GM12878 (cell line): Measurements from ENCODE around the gene C16orf92. TPM values are rescaled to one million over a fixed set of nuclear protein-coding genes. Genes with fewer than 3 reads are reported as not detected.

Experiments
- ATAC-seq: fragments of 200-7000 bp; cut with Tn5 transposase; 3 replicates; pipeline ENCODE4 v1.9.1; 2020; ENCODE audit warnings: mild to moderate bottlenecking, moderate library complexity
- BruUV-seq: library from RNA; stranded (reverse); fragments of 400-500 nt; replicated peaks from 2 replicates; lab custom pipeline; 2021; lab: Mats Ljungman, UMichigan
- CTCF ChIA-PET: fragments of 300-600 bp; sonication (Branson Sonifier 250); formaldehyde crosslinking; extraction: SDS; loops from one replicate; lab custom pipeline; 2021; ENCODE audit warnings: inconsistent platforms; lab: Yijun Ruan, JAX
- POLR2A ChIA-PET: fragments of 350-600 bp; formaldehyde crosslinking; extraction: SDS; loops from one replicate; lab custom pipeline; 2021; ENCODE audit warnings: inconsistent platforms; lab: Charles Lee
- RAD21 ChIA-PET: fragments of 300-600 bp; sonication (Branson Sonifier 250); formaldehyde crosslinking; loops from one replicate; lab custom pipeline; 2023; ENCODE audit warnings: antibody characterized with exemption; ENCODE audit not compliant: unreplicated experiment; lab: Charles Lee
- SMC1A ChIA-PET: fragments of 300-600 bp; sonication (Branson Sonifier 250); formaldehyde crosslinking; loops from one replicate; lab custom pipeline; 2023; ENCODE audit not compliant: unreplicated experiment, uncharacterized antibody; lab: Charles Lee
- DNase-seq: peaks from one replicate; pipeline ENCODE4 v3.0.0-alpha.2; 2011; ENCODE audit warnings: low read depth, low spot score
- FAIRE-seq: peaks from 3 replicates; lab custom pipeline; 2011; peaks lifted over from hg19 to GRCh38; lab: Jason Lieb, UNC
- H2AFZ ChIP-seq: 2 replicates; pipeline ENCODE4 v1.6.0; 2011; ENCODE audit warnings: low read depth, low read length, control low read depth; ENCODE audit not compliant: control insufficient read depth
- H3K27ac ChIP-seq: 2 replicates; pipeline ENCODE4 v1.5.1; 2011; ENCODE audit warnings: control low read depth; ENCODE audit not compliant: control insufficient read depth, insufficient read depth
- H3K27me3 ChIP-seq, 2 experiments: replicated peaks in 1 of 2; 2 replicates each; pipeline versions ENCODE4 v1.6.0 to v1.6.1; 2011; ENCODE audit warnings: low read length in 1 of 2; ENCODE audit not compliant: control insufficient read depth in 2 of 2, insufficient read depth in 2 of 2
- H3K36me3 ChIP-seq, 2 experiments: 2 replicates each; pipeline ENCODE4 v1.5.1; 2011; ENCODE audit warnings: low read length in 1 of 2; ENCODE audit not compliant: control insufficient read depth in 2 of 2, insufficient read depth in 2 of 2
- H3K4me1 ChIP-seq: 2 replicates; pipeline ENCODE4 v1.6.1; 2011; ENCODE audit warnings: mild to moderate bottlenecking, low read length, moderate library complexity, mixed read lengths; ENCODE audit not compliant: control insufficient read depth, insufficient read depth
- H3K4me2 ChIP-seq: 2 replicates; pipeline ENCODE4 v1.6.0; 2011; ENCODE audit warnings: control low read depth; ENCODE audit not compliant: control insufficient read depth, insufficient read depth
- H3K4me3 ChIP-seq: fragments of 200-600 bp; sonication (generic); 2 replicates; pipeline ENCODE4 v1.5.1; 2016
- H3K79me2 ChIP-seq: 2 replicates; pipeline ENCODE4 v1.6.0; 2011; ENCODE audit warnings: low read length; ENCODE audit not compliant: control insufficient read depth, insufficient read depth
- H3K9ac ChIP-seq: 2 replicates; pipeline ENCODE4 v1.8.0; 2011; ENCODE audit warnings: low read length, control low read depth, mixed read lengths; ENCODE audit not compliant: control insufficient read depth, insufficient read depth
- H3K9me3 ChIP-seq: replicated peaks from 3 replicates; pipeline ENCODE4 v1.5.1; 2011; ENCODE audit warnings: mild to moderate bottlenecking, low read length; ENCODE audit not compliant: control insufficient read depth, insufficient read depth
- H4K20me1 ChIP-seq: 2 replicates; pipeline ENCODE4 v1.6.0; 2011; ENCODE audit not compliant: control insufficient read depth, insufficient read depth
- ATF3 ChIP-seq: IDR thresholded peaks from 2 replicates; pipeline ENCODE4 v1.6.1; 2011; ENCODE audit warnings: low read depth, mild to moderate bottlenecking, low read length, moderate library complexity, borderline replicate concordance; ENCODE audit errors: extremely low read depth
- E2F8 ChIP-seq: fragments of 450-650 bp; IDR thresholded peaks from 2 replicates; pipeline ENCODE4 v1.6.1; 2018; ENCODE audit warnings: mild to moderate bottlenecking, low read depth, moderate library complexity; ENCODE audit not compliant: partially characterized antibody
- FOS ChIP-seq: IDR thresholded peaks from 3 replicates; pipeline ENCODE4 v1.6.1; 2011; ENCODE audit warnings: borderline replicate concordance; ENCODE audit not compliant: insufficient read length; ENCODE audit errors: extremely low read depth
- PAX8 ChIP-seq: fragments of 450-650 bp; IDR thresholded peaks from 2 replicates; pipeline ENCODE4 v1.6.1; 2017; ENCODE audit warnings: mild to moderate bottlenecking, moderate library complexity
- POLR2A ChIP-seq: IDR thresholded peaks from 2 replicates; pipeline ENCODE4 v1.6.1; 2011; ENCODE audit warnings: low read depth, mild to moderate bottlenecking, low read length
- RFX5 ChIP-seq: IDR thresholded peaks from 2 replicates; pipeline ENCODE4 v1.6.1; 2011; ENCODE audit warnings: low read depth, low read length, improper control_type of control experiment
- SMAD1 ChIP-seq: fragments of 450-650 bp; IDR thresholded peaks from 2 replicates; pipeline ENCODE4 v1.6.1; 2018; ENCODE audit warnings: mild to moderate bottlenecking, low read depth; ENCODE audit not compliant: partially characterized antibody
- SUZ12 ChIP-seq: fragments of 200-600 bp; sonication (generic); IDR thresholded peaks from one replicate; pipeline ENCODE4 v1.6.1; 2018; ENCODE audit warnings: antibody characterized with exemption, mild to moderate bottlenecking; ENCODE audit not compliant: unreplicated experiment
- TBL1XR1 ChIP-seq: IDR thresholded peaks from 2 replicates; pipeline ENCODE4 v1.6.1; 2012; ENCODE audit warnings: low read depth, low read length, improper control_type of control experiment
- TCF7 ChIP-seq: IDR thresholded peaks from 2 replicates; pipeline ENCODE4 v1.6.1; 2014; ENCODE audit warnings: antibody characterized with exemption, borderline replicate concordance
- WRNIP1 ChIP-seq: IDR thresholded peaks from 2 replicates; pipeline ENCODE4 v1.6.1; 2011; ENCODE audit warnings: low read depth, low read length, improper control_type of control experiment, borderline replicate concordance
- WGBS: methylation state at CpG from one replicate; pipeline ENCODE4 v1.1.6; 2016; ENCODE audit warnings: low lambda C conversion rate; ENCODE audit not compliant: insufficient replicate concordance, insufficient coverage; ENCODE audit errors: missing lambda C conversion rate; 5-methylcytosine and 5-hydroxymethylcytosine counted together
- in situ Hi-C: fragments of 300-500 bp; cut with MboI; formaldehyde crosslinking; loops from 9 replicates; pipeline ENCODE4 v1.14.3; 2018; ENCODE audit warnings: mixed read lengths
- intact Hi-C: fragments of 100-400 bp; cut with micrococcal nuclease; formaldehyde crosslinking; loops from one replicate; pipeline ENCODE4 v1.14.2; 2022; ENCODE audit not compliant: unreplicated experiment
- polyA plus RNA-seq, 11 experiments: library from polyadenylated mRNA; depleted of rRNA in 4 of 11; unstranded in 6 of 11; stranded (reverse) in 5 of 11; fragments of >200 nt; fragmentation: Nextera tagmentation in 4 of 11; fragmentation: Illumina TruSeq in 1 of 11; extraction: Ambion mirVana in 4 of 11; extraction: Trizol in 1 of 11; gene quantifications; 1 replicate in 1 of 11; 2 replicates in 10 of 11; pipeline versions ENCODE4 v1.2.1 to v1.2.3, GENCODE V29; 2011 to 2016; ENCODE audit warnings: inconsistent platforms in 2 of 11, missing spikeins in 2 of 11, low read depth in 1 of 11
- total RNA-seq, 4 experiments: library from RNA; depleted of rRNA in 3 of 4; stranded (reverse); fragments of >200 nt in 3 of 4; fragmentation: Illumina TruSeq in 1 of 4; extraction: Trizol in 1 of 4; gene quantifications; 2 replicates each; pipeline versions ENCODE4 v1.2.1 to v1.2.3, GENCODE V29; 2013 to 2021
- TF ChIP-seq, protein P1 (sequence below): fragments of 450-650 bp; IDR thresholded peaks from 2 replicates; pipeline ENCODE4 v1.6.1; 2017; ENCODE audit warnings: mild to moderate bottlenecking, moderate library complexity
- TF ChIP-seq, protein P2 (sequence below): IDR thresholded peaks from 2 replicates; pipeline ENCODE4 v1.6.1; 2011; ENCODE audit warnings: low read depth, low read length, improper control_type of control experiment, borderline replicate concordance

C16orf92 gene
- total and polyA plus RNA-seq, 10 of the 15 experiments (the other 5 are each of a cell fraction or from before 2014, with no cell fraction given) = not detected

DNA sequence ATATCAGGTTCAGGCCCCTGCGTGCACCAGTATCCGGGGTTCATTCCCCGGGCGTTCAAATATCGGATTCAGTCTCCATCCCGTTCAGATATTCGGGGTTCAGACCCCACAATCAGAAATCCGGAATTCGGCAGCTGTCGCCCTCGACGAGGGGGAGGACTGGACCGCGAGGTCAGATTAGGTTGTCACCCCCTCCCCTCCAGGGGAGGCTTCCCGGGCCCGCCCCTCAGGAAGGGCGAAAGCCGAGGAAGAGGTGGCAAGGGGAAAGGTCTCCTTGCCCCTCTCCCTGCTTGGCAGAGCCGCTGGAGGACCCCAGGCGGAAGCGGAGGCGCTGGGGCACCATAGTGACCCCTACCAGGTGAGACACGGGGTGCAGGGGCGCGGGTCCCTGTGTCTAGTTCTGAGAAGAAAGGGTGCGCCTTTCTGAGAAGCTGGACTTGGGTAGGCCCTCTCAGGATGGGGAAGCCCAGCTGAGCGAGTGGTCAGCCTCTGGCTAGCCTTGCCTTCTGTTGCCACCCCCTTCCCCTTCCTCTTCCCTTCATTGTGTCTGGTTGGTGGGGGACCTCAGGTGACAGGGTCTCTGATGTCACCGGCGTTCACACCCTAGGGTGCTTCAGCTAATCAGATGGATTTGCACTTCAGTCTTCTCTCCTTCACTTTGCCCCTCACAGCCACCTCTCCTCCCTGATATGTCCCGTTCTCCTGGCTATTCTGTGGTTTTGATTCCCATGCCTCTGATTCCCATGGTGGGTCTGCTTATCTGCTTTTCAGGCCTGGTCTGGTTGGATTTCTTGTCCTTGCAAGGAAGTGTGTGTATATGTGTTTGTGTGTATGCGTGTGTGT is 48.5 kb upstream of the C16orf92 start:
- BruUV-seq = no TSS peak
- RAD21 ChIA-PET = interaction anchor here (2.3 kb wide), 1 partner anchor 12 kb away, joined by 19 read pairs; the partner anchor contains the start of gene TMEM219
- Histone ChIP-seq H3K9me3 (no peaks in the 10 kb centered on the region; the same call in 2 of the 3 replicates), H3K27ac (peak overlapping the region; percentile 90), H3K4me2 (peak overlapping the region; percentile 91), H3K9ac (peak overlapping the region; percentile 86), H4K20me1 (no peaks in the 10 kb centered on the region), H3K36me3 (peaks cover 11 to 14% of the 10 kb centered on the region in 2 experiments), H3K79me2 (peaks cover 37% of the 10 kb centered on the region), H3K27me3 (no peaks in the 10 kb centered on the region), H3K4me3 (peak overlapping the region; percentile 99), H3K4me1 (peaks cover 9% of the 10 kb centered on the region), H2AFZ (no peak overlapping the region)
- ATAC-seq (peak; percentile 40), FAIRE-seq (no peak), DNase-seq (no peak)
- 1% methylated on average over 30 of the region's 31 CpGs for WGBS
- in situ Hi-C loops (no loop called here), intact Hi-C loops (no loop called here)
- SMC1A ChIA-PET = interaction anchor here (1.9 to 3.2 kb wide), 3 partner anchors 12 to 19 kb away, joined by 4 to 20 read pairs (median 11); partner anchors contain the start of gene TMEM219
- CTCF ChIA-PET = interaction anchor here (1.5 to 2.8 kb wide), 5 partner anchors 12 to 157 kb away, joined by 5 to 14 read pairs (median 8); partner anchors contain the start of genes KCTD13 and TMEM219
- POLR2A ChIA-PET = interaction anchor here (0.6 to 6.0 kb wide), 9 partner anchors 13 to 1296 kb away, joined by 3 to 53 read pairs (median 9); partner anchors contain the start of genes HIRIP3, INO80E, KCTD13 and PAGR1
- TF ChIP-seq SMAD1 (no peak), E2F8 (no peak), WRNIP1 (no peak), SUZ12 (no peak), TCF7 (no peak), ATF3 (no peak), RFX5 (no peak), PAX8 (no peak), POLR2A (no peak), FOS (no peak), TBL1XR1 (no peak)
- TF ChIP-seq, protein P1, sequence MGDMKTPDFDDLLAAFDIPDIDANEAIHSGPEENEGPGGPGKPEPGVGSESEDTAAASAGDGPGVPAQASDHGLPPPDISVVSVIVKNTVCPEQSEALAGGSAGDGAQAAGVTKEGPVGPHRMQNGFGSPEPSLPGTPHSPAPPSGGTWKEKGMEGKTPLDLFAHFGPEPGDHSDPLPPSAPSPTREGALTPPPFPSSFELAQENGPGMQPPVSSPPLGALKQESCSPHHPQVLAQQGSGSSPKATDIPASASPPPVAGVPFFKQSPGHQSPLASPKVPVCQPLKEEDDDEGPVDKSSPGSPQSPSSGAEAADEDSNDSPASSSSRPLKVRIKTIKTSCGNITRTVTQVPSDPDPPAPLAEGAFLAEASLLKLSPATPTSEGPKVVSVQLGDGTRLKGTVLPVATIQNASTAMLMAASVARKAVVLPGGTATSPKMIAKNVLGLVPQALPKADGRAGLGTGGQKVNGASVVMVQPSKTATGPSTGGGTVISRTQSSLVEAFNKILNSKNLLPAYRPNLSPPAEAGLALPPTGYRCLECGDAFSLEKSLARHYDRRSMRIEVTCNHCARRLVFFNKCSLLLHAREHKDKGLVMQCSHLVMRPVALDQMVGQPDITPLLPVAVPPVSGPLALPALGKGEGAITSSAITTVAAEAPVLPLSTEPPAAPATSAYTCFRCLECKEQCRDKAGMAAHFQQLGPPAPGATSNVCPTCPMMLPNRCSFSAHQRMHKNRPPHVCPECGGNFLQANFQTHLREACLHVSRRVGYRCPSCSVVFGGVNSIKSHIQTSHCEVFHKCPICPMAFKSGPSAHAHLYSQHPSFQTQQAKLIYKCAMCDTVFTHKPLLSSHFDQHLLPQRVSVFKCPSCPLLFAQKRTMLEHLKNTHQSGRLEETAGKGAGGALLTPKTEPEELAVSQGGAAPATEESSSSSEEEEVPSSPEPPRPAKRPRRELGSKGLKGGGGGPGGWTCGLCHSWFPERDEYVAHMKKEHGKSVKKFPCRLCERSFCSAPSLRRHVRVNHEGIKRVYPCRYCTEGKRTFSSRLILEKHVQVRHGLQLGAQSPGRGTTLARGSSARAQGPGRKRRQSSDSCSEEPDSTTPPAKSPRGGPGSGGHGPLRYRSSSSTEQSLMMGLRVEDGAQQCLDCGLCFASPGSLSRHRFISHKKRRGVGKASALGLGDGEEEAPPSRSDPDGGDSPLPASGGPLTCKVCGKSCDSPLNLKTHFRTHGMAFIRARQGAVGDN = no peak
- TF ChIP-seq, protein P2, sequence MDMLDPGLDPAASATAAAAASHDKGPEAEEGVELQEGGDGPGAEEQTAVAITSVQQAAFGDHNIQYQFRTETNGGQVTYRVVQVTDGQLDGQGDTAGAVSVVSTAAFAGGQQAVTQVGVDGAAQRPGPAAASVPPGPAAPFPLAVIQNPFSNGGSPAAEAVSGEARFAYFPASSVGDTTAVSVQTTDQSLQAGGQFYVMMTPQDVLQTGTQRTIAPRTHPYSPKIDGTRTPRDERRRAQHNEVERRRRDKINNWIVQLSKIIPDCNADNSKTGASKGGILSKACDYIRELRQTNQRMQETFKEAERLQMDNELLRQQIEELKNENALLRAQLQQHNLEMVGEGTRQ = no peak
